GM18861 (cell line): ENCODE data around the gene PICALM.
"Not testable (repeated sequence)": the region's sequence is repeated elsewhere in the genome, so short reads cannot be mapped to it uniquely, and the experiment has no call there.

Experiments used
- ATAC-seq: cut with Tn5 transposase; IDR thresholded peaks from one replicate; pipeline ENCODE4 v1.9.1; 2021; ENCODE audit not compliant: unreplicated experiment

Gene PICALM

DNA sequence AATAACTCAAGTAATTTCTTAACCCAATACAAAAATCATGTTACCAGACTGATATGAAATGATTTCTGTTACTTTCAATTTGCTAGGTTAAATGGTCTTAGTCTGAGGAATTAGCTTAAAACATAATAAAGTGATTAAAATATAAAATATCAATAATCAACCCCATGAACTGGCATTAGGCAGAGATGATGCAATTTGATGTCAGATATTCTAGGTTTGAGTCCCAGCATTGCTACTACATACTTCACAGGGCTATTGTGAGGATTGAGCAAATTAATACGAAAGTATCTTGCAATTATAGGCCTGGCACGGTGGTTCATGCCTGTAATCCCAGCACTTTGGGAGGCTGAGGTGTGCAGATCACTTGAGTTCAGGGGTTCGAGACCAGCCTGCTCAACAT, 66.5 kb downstream of the PICALM start:
- no peak for ATAC-seq

- ATAC-seq, result no peak
These were observed 77.4 kb downstream of the PICALM start for GRCh38 chr11:85991508-85991907.

- no peak for ATAC-seq
These were observed 79.1 kb downstream of the PICALM start for GRCh38 chr11:85989746-85990145.

DNA sequence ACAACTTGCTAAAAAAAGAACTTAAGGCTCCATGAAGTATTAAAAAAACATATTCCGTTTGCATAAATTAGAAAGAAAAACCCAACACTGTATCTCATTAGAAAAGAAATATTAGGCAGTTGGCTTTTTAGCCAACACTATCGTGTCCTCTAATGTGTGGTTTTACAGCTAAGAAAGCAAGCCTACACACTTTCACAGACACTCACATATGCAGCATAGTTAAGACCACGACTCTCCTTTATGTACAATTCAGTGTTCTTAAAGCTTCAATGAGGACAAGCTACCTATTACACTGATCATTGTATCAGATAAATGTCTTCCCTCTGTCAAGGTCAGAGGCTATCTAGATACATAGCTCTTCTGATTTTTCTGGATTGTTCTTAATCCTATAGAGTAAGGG, 80.1 kb downstream of the PICALM start:
- ATAC-seq, result no peak

DNA sequence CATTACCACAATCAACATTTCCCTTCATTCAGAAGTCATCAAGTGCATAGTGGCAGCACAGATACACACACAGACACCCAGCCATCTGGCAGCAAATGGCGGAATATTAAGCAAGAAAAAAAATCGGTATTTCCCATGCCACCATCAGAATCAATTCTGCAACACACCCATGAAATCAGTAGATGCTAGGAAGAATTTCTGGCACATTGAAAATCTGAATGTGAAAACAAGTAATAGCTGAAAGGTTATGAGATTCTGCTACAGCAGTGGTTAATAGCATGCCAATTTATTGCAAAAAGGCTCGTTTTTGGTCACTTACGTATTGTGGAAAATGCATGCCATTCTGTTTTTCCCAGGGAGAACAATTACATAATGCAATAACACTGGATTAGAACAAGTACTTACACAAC, 91.1 kb downstream of the PICALM start:
- no peak for ATAC-seq

DNA sequence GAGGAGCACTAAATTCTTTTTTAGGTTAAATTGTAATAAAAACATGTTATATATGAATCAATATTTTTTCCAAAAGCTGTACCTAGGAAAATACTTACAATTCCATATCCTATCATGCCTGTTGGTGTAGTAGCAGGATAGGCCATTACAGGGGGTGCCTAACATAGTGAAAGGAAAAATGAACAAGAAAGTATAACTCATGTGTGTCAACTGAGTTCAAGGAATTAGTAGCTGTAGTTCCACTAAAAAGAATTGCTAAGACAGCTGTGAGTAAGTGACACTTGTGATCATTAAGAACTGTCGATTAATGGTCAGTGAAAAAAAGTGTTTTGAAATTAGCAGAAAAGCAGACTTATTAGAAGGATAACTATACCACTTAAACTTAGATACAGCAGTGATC, 92.4 kb downstream of the PICALM start:
- ATAC-seq, result no peak

DNA sequence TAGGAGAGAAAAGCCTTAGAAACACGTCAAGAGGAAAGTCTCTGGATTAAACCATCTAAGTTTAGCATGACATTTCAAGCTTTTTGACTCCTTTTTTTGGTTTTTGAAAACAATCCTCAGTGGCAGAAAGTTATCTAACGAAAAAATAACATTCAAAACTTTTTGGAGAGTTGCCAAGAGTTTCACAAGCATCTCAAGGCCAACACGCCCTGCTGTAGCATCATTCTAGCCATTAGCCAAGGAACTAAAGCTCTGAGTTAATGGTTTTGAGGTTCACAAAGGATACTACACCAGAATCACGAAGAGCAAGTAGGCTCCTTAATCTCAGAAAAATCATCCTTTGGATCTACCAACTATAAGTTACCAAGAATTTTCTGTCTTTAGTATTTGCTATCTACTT, 94.8 kb downstream of the PICALM start:
- ATAC-seq, result no peak

DNA sequence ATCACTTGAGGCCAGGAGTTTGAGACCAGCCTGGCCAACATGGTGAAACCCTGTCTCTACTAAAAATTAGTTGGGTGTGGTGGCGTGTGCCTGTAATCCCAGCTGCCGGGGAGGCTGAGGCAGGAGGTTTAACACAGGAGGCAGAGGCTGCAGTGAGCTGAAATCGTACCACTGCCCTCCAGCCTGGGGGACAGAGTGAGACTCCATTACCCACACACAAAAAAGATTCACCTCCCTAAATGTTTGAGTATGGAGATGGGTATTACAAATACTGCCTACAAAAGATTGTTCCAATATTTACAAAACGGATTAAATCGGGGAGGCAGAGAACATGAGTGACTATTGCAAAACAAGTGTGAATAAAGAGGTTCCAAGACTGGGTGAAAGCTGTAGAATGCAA, 98.3 kb downstream of the PICALM start:
- no peak for ATAC-seq

GRCh38 chr11:85967457-85967856, 101.4 kb downstream of the PICALM start:
- no peak for ATAC-seq

- no peak for ATAC-seq
These were observed 103.7 kb downstream of the PICALM start for GRCh38 chr11:85965202-85965601.

GRCh38 chr11:85961930-85962363, 106.9 kb downstream of the PICALM start:
- ATAC-seq, result no peak

DNA sequence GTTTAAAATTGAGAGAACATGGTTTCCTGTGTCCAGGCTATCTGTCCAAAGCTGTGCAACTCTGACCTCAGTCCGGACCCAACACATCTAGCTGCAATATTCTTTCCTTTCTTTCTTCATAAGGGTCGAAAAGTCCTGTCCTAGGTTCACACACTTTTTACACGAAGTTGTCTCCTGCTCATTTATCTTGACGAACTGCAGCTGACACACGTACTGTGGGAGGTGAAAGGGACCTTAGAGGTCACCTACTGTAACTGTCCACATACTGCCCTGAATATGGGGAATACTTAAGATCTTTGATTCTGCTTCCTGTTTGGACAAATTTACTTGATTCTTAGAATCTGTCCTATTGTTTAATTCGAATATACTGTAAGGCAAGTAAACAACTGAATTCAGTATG, 107.8 kb downstream of the PICALM start:
- ATAC-seq, result no peak

- ATAC-seq, result peak; percentile 39
These were observed 108.2 kb downstream of the PICALM start for GRCh38 chr11:85960678-85961077.

DNA sequence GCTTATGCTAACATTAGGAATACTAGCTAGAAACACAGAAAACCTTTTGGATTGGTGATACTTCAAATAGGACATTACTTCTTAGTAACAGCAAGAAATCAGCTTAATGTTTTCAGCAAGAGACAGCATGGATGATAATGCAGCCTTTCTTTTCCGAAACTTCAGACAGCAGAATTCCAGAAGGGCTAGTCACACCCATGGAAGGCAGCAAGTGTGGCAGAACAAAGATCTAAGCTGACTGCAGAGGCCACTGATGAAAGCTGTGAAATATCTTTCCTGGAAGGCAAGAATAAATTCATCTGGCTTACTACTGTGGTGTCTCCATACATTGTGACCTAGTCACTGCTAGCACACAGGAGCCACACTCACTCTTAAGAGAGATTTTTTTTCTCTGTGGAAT, 113.4 kb downstream of the PICALM start:
- ATAC-seq, result no peak

DNA sequence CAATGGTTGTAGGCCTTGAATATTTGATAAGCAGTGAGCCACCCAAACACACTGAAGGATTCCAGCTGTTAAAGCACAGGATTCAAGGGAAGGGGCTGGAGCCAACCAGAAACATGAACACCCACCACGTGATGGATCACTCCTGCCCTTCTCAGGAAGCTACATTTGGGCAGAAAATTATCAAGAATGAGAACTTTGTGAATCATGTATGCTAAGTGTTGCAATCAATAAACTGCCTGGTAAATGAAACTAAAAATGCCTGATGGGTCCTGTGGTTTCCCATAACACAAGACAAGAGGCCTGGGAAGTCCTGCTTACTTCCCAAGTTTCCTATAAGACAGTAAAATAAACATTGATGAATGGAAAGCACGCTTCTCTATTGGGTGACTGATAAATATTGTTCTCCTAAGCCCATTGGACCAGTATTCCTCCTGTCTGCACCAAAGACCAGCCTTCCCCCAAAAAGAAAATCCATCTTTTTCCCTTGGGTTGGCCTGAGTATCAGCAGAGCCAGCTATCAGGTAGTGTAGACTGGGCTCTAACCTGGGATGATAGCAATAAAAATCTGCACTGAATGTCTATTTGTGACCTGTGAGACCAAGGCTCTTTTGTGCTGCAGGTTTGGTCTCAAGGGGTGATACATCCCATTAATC, 115.3 kb downstream of the PICALM start:
- ATAC-seq, result no peak

- ATAC-seq, result not testable (repeated sequence)
These were observed 116.8 kb downstream of the PICALM start for GRCh38 chr11:85952108-85952485.

GRCh38 chr11:85951428-85952107, 117.3 kb downstream of the PICALM start:
- no peak for ATAC-seq

DNA sequence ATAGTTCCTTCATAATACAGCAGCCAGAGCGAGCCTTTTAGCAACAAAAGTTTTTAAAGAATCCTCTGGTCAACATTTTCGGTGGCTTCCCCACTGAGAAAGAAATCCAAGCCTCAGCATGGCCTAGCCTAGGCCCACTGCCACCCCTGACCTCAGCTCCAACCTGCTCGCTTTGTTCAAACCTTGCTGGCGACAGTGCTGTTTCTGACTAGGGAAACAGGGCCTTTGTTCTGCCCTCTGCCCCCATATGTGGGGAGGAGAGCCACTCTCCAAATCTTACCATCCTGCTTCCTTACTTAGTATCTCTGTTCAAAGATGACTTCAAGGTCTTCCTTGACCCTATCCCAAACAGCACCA, 117.9 kb downstream of the PICALM start:
- no peak for ATAC-seq

- ATAC-seq, result no peak
These were observed 118.4 kb downstream of the PICALM start for GRCh38 chr11:85950317-85951048.

DNA sequence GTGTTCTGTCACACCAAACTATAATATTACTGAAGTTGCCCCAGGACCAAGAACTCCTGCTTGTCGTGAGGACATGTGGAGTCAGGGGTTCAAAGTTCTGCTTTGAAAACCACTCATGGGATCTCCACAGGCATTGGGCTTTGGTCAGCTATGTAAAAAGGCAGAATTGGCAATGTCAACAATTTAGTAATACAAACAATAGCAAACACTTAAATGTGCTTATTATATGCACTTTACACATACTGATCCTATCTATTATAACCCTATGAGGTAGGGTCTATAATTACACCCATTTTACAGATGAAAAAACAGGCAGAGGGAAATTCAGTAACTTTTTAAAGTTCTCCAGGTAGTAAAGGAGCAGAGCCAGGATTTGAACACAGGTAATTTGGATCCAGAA, 119.1 kb downstream of the PICALM start:
- no peak for ATAC-seq

DNA sequence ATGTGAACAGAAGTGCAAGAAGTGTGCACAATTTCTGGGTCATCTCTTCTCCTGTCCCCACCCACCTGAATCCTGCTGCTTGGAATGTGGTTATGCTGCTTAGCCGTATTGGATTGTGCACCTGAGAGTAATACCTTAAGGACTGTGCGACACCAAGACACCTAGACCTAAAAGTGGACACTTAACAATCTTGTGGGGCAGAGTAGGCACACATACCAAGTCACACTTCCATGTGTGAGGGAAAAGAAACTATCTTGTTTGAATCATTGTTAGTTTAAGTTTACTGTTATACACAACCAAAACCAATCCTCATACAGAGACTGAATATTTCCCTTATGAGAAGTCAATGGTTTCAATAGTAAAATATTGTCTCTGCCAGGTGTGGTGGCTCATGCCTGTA, 120.0 kb downstream of the PICALM start:
- peak; percentile 23 for ATAC-seq
